ENCODE results near the gene TMEM218.
A peak's percentile ranks its signal among the peaks of the same experiment; 100 is the strongest.

TMEM218 gene

DNA sequence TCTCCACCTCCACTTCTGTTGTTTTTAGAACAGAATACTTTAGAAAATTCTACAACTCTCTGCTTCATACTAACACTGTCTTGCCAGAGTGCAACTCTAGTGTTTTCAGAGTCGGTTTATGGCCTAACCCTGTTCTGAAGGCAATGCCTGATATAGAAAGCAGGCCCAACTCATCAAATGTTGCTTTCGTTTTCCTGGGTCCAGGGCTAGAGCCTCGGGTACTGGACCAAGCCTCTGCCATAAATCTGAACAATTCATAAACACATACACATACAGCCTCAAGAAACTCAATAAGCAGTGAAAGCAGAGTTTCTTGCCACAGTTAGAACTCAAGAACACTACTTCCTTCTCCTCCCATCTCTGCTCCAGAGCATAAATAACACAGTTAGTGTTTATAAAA, 9.8 kb downstream of the TMEM218 start:
- DNase-seq (ENCODE audit: low read depth, low spot score), result no peak
- no peak for TF ChIP-seq ZNF274 (IDR thresholded peaks at IDR 0.05; ENCODE audit: low read depth, low read length)
- TF ChIP-seq YY1 (IDR thresholded peaks at IDR 0.05; ENCODE audit: insufficient read depth, insufficient read length), result no peak
- no peak for TF ChIP-seq SUZ12 (IDR thresholded peaks at IDR 0.05; ENCODE audit: extremely low read depth, insufficient read depth, insufficient read length)
- H3K4me1 ChIP-seq (ENCODE audit: insufficient read depth, insufficient read length), result no peaks in the 10 kb centered on the region
- no peak overlapping the region for H3K4me3 ChIP-seq (ENCODE audit: insufficient read length, low read depth)
- no peaks in the 10 kb centered on the region for H3K27me3 ChIP-seq (ENCODE audit: insufficient read depth, insufficient read length)
- H3K36me3 ChIP-seq (ENCODE audit: insufficient read depth, insufficient read length, low read length), result peaks cover 21% of the 10 kb centered on the region
- 0 out of 2 replicates have a peak, but pooled peaks cover 3% of the 10 kb centered on the region for H3K9me3 ChIP-seq (ENCODE audit: insufficient read depth, low read length)
- no peak overlapping the region for H3K9ac ChIP-seq (ENCODE audit: insufficient read length, low read depth)

DNA sequence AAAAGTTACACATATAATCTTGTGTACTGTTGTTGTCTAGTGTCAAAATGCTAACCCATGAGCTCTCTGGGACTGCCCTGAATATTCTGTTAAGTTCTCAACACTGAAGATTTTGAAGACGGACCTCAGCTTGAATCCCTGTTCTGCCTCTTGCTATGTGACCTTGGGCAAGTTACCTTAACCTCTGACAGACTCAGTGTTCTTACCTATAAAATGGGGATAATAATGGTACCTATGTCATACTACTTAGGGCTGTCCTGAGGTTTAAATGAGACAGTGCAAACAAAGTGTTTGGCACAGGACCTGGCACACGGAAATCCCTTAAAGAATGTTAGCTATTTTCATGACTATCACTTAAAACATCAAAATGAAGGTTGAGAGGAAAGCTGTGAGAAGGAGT, 11.3 kb downstream of the TMEM218 start:
- DNase-seq (ENCODE audit: low read depth, low spot score), result no peak
- no peaks in the 10 kb centered on the region for H3K4me1 ChIP-seq (ENCODE audit: insufficient read depth, insufficient read length)
- no peaks in the 10 kb centered on the region for H3K9me3 ChIP-seq (ENCODE audit: insufficient read depth, low read length)
- no peak overlapping the region for H3K9ac ChIP-seq (ENCODE audit: insufficient read length, low read depth)
- TF ChIP-seq ZNF274 (IDR thresholded peaks at IDR 0.05; ENCODE audit: low read depth, low read length) (no peak), YY1 (IDR thresholded peaks at IDR 0.05; ENCODE audit: insufficient read depth, insufficient read length) (no peak), SUZ12 (IDR thresholded peaks at IDR 0.05; ENCODE audit: extremely low read depth, insufficient read depth, insufficient read length) (no peak)
- H3K27me3 ChIP-seq (ENCODE audit: insufficient read depth, insufficient read length), result no peaks in the 10 kb centered on the region
- H3K36me3 ChIP-seq (ENCODE audit: insufficient read depth, insufficient read length, low read length), result peaks cover 27% of the 10 kb centered on the region
- H3K4me3 ChIP-seq (ENCODE audit: insufficient read length, low read depth), result no peak overlapping the region

DNA sequence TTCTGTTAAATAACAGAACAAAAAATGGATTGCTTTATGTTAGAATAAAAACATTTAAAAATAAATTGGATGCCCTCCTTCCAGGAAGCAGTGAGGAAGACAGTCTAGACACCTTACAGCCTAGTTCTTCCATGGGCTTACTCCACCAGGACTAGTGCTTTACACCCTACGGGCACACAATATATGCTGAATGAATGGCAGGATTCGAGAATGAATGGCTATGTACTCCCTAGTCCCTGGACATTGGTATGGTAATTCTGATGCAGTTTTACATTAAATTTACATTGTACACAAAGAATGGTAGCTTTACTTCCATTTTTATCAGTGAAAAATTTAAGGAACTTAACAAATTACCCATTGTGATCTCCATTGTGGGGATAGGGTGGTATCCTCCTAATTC, 16.7 kb downstream of the TMEM218 start:
- H3K4me3 ChIP-seq (ENCODE audit: insufficient read length, low read depth), result no peak overlapping the region
- H3K27me3 ChIP-seq (ENCODE audit: insufficient read depth, insufficient read length), result no peaks in the 10 kb centered on the region
- peaks cover 7% of the 10 kb centered on the region for H3K4me1 ChIP-seq (ENCODE audit: insufficient read depth, insufficient read length)
- H3K9ac ChIP-seq (ENCODE audit: insufficient read length, low read depth), result no peak overlapping the region
- TF ChIP-seq SUZ12 (IDR thresholded peaks at IDR 0.05; ENCODE audit: extremely low read depth, insufficient read depth, insufficient read length) (no peak), YY1 (IDR thresholded peaks at IDR 0.05; ENCODE audit: insufficient read depth, insufficient read length) (no peak), ZNF274 (IDR thresholded peaks at IDR 0.05; ENCODE audit: low read depth, low read length) (no peak)
- DNase-seq (ENCODE audit: low read depth, low spot score), result no peak
- H3K9me3 ChIP-seq (ENCODE audit: insufficient read depth, low read length), result no peaks in the 10 kb centered on the region
- peaks cover 13% of the 10 kb centered on the region for H3K36me3 ChIP-seq (ENCODE audit: insufficient read depth, insufficient read length, low read length)

DNA sequence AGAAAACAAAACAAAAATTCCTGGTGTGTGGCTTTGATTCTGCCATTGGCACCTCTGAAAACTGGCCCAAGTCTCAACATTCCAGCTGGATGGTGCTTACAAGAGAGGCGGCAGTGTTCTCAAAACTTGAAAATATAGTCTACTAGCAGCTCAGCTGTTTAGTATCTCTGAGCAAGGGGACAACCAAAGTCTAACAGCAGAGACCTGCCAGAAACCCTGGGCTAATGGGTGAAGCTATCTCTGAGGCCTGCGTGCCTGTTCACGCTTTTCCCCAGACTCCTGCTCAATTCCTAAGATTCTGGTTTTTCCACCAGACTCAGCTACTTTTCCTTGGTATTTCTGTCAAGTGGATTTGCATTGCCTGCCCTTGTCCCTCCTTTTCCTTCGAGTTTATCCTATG, 17.9 kb downstream of the TMEM218 start:
- TF ChIP-seq ZNF274 (IDR thresholded peaks at IDR 0.05; ENCODE audit: low read depth, low read length) (no peak), SUZ12 (IDR thresholded peaks at IDR 0.05; ENCODE audit: extremely low read depth, insufficient read depth, insufficient read length) (no peak), YY1 (IDR thresholded peaks at IDR 0.05; ENCODE audit: insufficient read depth, insufficient read length) (no peak)
- no peaks in the 10 kb centered on the region for H3K9me3 ChIP-seq (ENCODE audit: insufficient read depth, low read length)
- no peaks in the 10 kb centered on the region for H3K27me3 ChIP-seq (ENCODE audit: insufficient read depth, insufficient read length)
- no peak for DNase-seq (ENCODE audit: low read depth, low spot score)
- H3K36me3 ChIP-seq (ENCODE audit: insufficient read depth, insufficient read length, low read length), result peaks cover 10% of the 10 kb centered on the region
- no peak overlapping the region for H3K9ac ChIP-seq (ENCODE audit: insufficient read length, low read depth)
- H3K4me1 ChIP-seq (ENCODE audit: insufficient read depth, insufficient read length), result peaks cover 7% of the 10 kb centered on the region
- H3K4me3 ChIP-seq (ENCODE audit: insufficient read length, low read depth), result no peak overlapping the region

DNA sequence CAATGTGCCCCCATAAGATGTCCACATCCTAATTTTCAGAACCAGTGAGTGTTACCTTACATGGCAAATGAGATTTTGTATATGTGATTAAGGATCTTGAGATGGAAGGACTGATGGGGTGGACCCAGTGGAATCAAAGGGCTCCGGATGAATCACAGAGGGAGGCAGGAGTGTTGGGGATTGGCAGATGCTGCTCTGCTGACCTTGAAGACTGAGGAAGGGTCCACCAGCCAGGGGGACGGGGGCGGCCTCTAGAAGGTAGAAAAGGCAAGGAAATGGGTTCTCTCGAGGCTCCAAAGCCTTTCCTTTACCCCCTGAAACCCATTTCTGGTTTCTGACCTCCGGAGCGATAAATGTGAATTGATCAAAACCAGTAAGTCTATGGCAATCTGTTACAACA, 18.8 kb downstream of the TMEM218 start:
- DNase-seq (ENCODE audit: low read depth, low spot score), result no peak

DNA sequence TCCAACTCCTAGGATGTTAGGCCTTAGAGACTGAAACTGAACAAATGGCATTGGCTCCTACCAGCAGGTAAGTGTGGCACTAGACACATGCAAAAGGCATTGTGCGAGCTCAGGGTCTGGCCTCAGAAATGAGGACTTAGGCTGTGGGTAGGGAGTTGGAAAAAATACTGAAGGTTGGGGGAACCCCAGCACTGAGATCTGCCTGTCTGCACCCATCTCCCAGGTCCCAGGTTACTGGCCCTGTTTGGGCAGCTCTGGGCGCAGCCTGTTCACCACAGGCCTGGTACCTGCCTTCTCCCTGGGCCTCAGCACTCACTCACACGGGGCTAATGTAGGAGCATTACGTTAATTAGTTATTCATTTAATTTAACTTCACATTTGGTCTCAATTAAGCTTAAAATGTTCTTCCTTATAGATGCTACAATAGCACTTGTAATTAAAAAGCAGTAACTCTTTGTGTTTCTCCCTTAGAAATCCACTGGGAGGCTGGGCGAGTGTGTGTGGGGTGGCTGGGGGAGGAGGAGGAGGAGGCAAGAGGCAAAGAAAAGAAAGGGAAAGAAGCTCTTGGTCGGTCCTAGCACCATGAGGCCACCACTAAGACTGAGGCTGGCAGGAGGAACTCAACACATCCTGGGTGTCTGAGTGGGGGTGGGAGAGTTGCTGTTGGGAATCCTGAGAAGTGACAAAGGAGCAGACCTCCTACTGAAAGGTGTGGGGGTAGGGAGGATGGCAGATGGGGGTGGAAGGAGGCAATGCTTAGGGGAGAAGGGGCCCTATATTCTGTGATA, 19.4 kb downstream of the TMEM218 start:
- DNase-seq (ENCODE audit: low read depth, low spot score), result no peak
- Histone ChIP-seq H3K36me3 (ENCODE audit: insufficient read depth, insufficient read length, low read length) (peaks cover 6% of the 10 kb centered on the region), H3K4me3 (ENCODE audit: insufficient read length, low read depth) (no peak overlapping the region), H3K9me3 (ENCODE audit: insufficient read depth, low read length) (no peaks in the 10 kb centered on the region), H3K9ac (ENCODE audit: insufficient read length, low read depth) (no peak overlapping the region), H3K4me1 (ENCODE audit: insufficient read depth, insufficient read length) (peaks cover 8% of the 10 kb centered on the region), H3K27me3 (ENCODE audit: insufficient read depth, insufficient read length) (no peaks in the 10 kb centered on the region)
- no peak for TF ChIP-seq SUZ12 (IDR thresholded peaks at IDR 0.05; ENCODE audit: extremely low read depth, insufficient read depth, insufficient read length)

More for the DNA sequence above, 18.8 kb downstream of the TMEM218 start:
- H3K9ac ChIP-seq (ENCODE audit: insufficient read length, low read depth), result no peak overlapping the region
- no peaks in the 10 kb centered on the region for H3K27me3 ChIP-seq (ENCODE audit: insufficient read depth, insufficient read length)
- no peaks in the 10 kb centered on the region for H3K9me3 ChIP-seq (ENCODE audit: insufficient read depth, low read length)
- peaks cover 7% of the 10 kb centered on the region for H3K4me1 ChIP-seq (ENCODE audit: insufficient read depth, insufficient read length)
- TF ChIP-seq SUZ12 (IDR thresholded peaks at IDR 0.05; ENCODE audit: extremely low read depth, insufficient read depth, insufficient read length) (no peak), YY1 (IDR thresholded peaks at IDR 0.05; ENCODE audit: insufficient read depth, insufficient read length) (no peak)
- H3K4me3 ChIP-seq (ENCODE audit: insufficient read length, low read depth), result no peak overlapping the region
- H3K36me3 ChIP-seq (ENCODE audit: insufficient read depth, insufficient read length, low read length), result peaks cover 10% of the 10 kb centered on the region

DNA sequence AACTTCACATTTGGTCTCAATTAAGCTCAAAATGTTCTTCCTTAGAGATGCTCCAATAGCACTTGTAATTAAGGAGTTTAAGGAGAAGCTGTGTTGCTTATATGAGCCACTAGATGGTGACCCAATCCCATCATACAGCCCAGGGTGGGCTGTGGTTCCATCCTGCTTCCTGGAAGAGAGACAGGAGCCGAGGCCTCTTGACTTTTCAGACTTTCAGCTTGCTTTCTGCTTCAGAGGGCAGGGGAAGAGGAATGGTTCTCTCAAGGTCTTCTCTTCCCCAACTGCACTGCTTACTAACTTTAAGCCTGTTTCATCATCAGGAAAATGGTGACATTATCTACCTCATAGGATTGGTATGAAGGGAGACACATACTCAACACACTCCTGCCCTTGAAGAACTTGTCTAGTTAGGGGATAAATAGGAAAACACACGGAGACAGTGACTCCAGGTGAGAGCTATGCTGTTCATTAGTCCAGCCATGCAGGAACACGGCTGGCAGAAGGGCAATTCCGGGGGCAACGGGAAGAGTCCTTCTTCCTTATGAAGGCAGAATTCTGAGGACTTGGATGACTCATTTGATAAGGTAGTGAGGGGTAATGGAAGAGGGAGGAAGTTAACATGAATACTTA, 20.1 kb downstream of the TMEM218 start:
- TF ChIP-seq YY1 (IDR thresholded peaks at IDR 0.05; ENCODE audit: insufficient read depth, insufficient read length), result no peak
- no peak for TF ChIP-seq ZNF274 (IDR thresholded peaks at IDR 0.05; ENCODE audit: low read depth, low read length)
- TF ChIP-seq SUZ12 (IDR thresholded peaks at IDR 0.05; ENCODE audit: extremely low read depth, insufficient read depth, insufficient read length), result no peak

More for the DNA sequence above, 20.1 kb downstream of the TMEM218 start:
- H3K9me3 ChIP-seq (ENCODE audit: insufficient read depth, low read length), result no peaks in the 10 kb centered on the region
- H3K27me3 ChIP-seq (ENCODE audit: insufficient read depth, insufficient read length), result no peaks in the 10 kb centered on the region
- peak overlapping the region; percentile 46 for H3K9ac ChIP-seq (ENCODE audit: insufficient read length, low read depth)
- H3K4me1 ChIP-seq (ENCODE audit: insufficient read depth, insufficient read length), result peaks cover 12% of the 10 kb centered on the region
- DNase-seq (ENCODE audit: low read depth, low spot score), result peak; percentile 77
- peaks cover 6% of the 10 kb centered on the region for H3K36me3 ChIP-seq (ENCODE audit: insufficient read depth, insufficient read length, low read length)
- no peak overlapping the region for H3K4me3 ChIP-seq (ENCODE audit: insufficient read length, low read depth)

Measured in NT2/D1 (cell line).